K562 (cell line): ENCODE results near the gene TICRR.

Experiments
- EP300 ChIP-seq: IDR thresholded peaks from 2 replicates; pipeline ENCODE4 v1.6.1; 2012; ENCODE audit warnings: low read length, improper control_type of control experiment
- EZH2 ChIP-seq: IDR thresholded peaks from 2 replicates; pipeline ENCODE4 v1.6.1; 2012; ENCODE audit warnings: low read depth, mild to moderate bottlenecking, inconsistent platforms, low read length, borderline replicate concordance
- TAF7 ChIP-seq: fragments of 450-650 bp; IDR thresholded peaks from 2 replicates; pipeline ENCODE4 v1.6.1; 2016; ENCODE audit warnings: missing genetic modification characterization, missing compliant biosample characterization
- TARDBP ChIP-seq: fragments of 450-650 bp; IDR thresholded peaks from 2 replicates; pipeline ENCODE4 v1.6.1; 2016
- ZNF354B ChIP-seq: fragments of 250-450 bp; sonication (Bioruptor Pico); IDR thresholded peaks from 2 replicates; pipeline ENCODE4 v1.4.0; 2020
- ZNF75A ChIP-seq: fragments of 450-650 bp; formaldehyde crosslinking; IDR thresholded peaks from 2 replicates; pipeline ENCODE4 v1.4.0; 2020; ENCODE audit warnings: mild to moderate bottlenecking
- TF ChIP-seq, protein P1 (sequence below): fragments of 250-450 bp; sonication (Bioruptor Pico); IDR thresholded peaks from 2 replicates; pipeline ENCODE4 v1.5.0; 2022; ENCODE audit warnings: mild to moderate bottlenecking
- TF ChIP-seq, protein P2 (sequence below): sonication (generic); formaldehyde crosslinking; IDR thresholded peaks from 2 replicates; pipeline ENCODE4 v1.8.0; 2022; ENCODE audit warnings: mild to moderate bottlenecking, missing genetic modification reagents, borderline replicate concordance
- TF ChIP-seq, protein P3 (sequence below): sonication (generic); formaldehyde crosslinking; IDR thresholded peaks from 2 replicates; pipeline ENCODE4 v1.8.1; 2022; ENCODE audit warnings: missing genetic modification reagents

DNA sequence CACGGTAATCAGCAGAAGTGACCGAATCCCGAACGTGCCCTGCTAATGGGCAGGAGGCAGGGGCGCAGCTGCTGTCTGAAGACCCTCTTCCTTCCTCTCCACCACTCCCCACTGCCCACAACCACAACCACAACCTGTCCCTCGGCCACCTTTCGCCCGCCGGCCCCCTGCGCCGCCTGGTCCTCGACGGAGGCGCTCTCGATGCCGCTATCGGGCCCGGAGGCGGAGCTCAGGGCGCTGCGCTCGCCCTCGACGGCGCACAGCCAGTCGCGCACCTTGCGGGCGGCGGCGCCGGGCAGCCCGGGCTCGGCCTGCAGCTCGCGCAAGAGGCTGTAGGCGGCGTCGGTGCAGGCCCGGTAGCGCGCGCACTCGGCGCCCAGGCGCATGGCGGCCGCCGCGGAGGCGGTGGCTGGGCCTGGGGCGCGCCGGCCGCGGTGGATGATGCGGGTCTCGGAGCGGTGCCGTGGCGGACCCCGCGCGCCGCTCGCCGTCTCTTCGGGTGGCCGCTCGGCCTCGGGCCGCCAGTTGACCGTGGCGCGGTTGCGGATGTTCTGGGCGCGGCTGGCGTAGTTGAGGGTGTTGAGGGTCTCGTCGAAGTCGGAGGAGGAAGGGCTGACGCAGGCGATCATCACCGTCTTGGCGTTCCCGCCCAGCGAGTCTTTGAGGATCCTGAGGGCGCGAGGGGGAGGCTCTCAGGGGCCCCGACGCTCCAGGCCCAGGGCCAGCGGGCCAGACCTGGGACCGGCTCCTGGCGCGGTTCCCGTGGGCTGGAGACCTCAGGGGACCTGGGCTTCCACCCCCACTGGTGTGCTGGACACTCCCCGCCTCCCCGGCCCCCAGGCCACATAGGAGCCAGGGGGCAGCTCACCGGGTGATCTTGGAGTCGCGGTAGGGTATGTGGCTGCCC is 73.1 kb downstream of the TICRR start:
- no peak for TF ChIP-seq TARDBP
- TF ChIP-seq, protein P1, sequence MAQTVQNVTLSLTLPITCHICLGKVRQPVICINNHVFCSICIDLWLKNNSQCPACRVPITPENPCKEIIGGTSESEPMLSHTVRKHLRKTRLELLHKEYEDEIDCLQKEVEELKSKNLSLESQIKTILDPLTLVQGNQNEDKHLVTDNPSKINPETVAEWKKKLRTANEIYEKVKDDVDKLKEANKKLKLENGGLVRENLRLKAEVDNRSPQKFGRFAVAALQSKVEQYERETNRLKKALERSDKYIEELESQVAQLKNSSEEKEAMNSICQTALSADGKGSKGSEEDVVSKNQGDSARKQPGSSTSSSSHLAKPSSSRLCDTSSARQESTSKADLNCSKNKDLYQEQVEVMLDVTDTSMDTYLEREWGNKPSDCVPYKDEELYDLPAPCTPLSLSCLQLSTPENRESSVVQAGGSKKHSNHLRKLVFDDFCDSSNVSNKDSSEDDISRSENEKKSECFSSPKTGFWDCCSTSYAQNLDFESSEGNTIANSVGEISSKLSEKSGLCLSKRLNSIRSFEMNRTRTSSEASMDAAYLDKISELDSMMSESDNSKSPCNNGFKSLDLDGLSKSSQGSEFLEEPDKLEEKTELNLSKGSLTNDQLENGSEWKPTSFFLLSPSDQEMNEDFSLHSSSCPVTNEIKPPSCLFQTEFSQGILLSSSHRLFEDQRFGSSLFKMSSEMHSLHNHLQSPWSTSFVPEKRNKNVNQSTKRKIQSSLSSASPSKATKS (CRISPR knock-in tag) = no peak
- TF ChIP-seq ZNF75A (CRISPR knock-in tag) = no peak
- TF ChIP-seq, protein P2, sequence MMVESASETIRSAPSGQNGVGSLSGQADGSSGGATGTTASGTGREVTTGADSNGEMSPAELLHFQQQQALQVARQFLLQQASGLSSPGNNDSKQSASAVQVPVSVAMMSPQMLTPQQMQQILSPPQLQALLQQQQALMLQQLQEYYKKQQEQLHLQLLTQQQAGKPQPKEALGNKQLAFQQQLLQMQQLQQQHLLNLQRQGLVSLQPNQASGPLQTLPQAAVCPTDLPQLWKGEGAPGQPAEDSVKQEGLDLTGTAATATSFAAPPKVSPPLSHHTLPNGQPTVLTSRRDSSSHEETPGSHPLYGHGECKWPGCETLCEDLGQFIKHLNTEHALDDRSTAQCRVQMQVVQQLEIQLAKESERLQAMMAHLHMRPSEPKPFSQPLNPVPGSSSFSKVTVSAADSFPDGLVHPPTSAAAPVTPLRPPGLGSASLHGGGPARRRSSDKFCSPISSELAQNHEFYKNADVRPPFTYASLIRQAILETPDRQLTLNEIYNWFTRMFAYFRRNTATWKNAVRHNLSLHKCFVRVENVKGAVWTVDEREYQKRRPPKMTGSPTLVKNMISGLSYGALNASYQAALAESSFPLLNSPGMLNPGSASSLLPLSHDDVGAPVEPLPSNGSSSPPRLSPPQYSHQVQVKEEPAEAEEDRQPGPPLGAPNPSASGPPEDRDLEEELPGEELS = no peak
- TF ChIP-seq EZH2 = no peak
- TF ChIP-seq, protein P3, sequence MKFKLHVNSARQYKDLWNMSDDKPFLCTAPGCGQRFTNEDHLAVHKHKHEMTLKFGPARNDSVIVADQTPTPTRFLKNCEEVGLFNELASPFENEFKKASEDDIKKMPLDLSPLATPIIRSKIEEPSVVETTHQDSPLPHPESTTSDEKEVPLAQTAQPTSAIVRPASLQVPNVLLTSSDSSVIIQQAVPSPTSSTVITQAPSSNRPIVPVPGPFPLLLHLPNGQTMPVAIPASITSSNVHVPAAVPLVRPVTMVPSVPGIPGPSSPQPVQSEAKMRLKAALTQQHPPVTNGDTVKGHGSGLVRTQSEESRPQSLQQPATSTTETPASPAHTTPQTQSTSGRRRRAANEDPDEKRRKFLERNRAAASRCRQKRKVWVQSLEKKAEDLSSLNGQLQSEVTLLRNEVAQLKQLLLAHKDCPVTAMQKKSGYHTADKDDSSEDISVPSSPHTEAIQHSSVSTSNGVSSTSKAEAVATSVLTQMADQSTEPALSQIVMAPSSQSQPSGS (CRISPR knock-in tag) = no peak
- no peak for TF ChIP-seq ZNF354B (CRISPR knock-in tag)
- no peak for TF ChIP-seq EP300
- TF ChIP-seq TAF7 = no peak
